Measurements from ENCODE around the gene FGF7.
"Not testable (repeated sequence)": the region's sequence is repeated elsewhere in the genome, so short reads cannot be mapped to it uniquely, and the experiment has no call there.

Gene FGF7

GRCh38 chr15:49423021-49423420, at the start of gene FGF7:
Gene FGF7 (plus strand): TSS chr15:49423242. CDS start chr15:49424298, 1,056 bp downstream.
- Histone ChIP-seq H3K27me3 (no peaks in the 10 kb centered on the region), H3K4me1 (peaks cover 0 to 6% (median 1%) of the 10 kb centered on the region in 4 donors), H3K36me3 (no peaks in the 10 kb centered on the region), H3K4me3 (peak within 1 kb of the TSS; percentile 26 to 32), H3K27ac (peak within 1 kb of the TSS in 1 of 2 donors; percentile 13), H3K9me3 (no peaks in the 10 kb centered on the region)
- TF ChIP-seq CTCF (IDR thresholded peaks at IDR 0.05), result no peak
- DNase-seq, result no peak
- intact Hi-C loops (cut with DNase I; ENCODE audit: low total_unique reads), result loop anchor here (10.0 kb wide), 1 partner anchor 558 kb away; no protein-coding TSS in a partner anchor

GRCh38 chr15:49379996-49380395, 43.0 kb upstream of the FGF7 start:
- intact Hi-C loops (cut with DNase I; ENCODE audit: low total_unique reads), result no loop called here
- DNase-seq, result no peak
- Histone ChIP-seq H3K27me3 (no peaks in the 10 kb centered on the region), H3K36me3 (no peaks in the 10 kb centered on the region), H3K27ac (no peak overlapping the region), H3K4me1 (no peaks in the 10 kb centered on the region), H3K9me3 (no peaks in the 10 kb centered on the region), H3K4me3 (no peak overlapping the region)
- no peak for TF ChIP-seq CTCF (IDR thresholded peaks at IDR 0.05)

GRCh38 chr15:49380912-49381311, 42.1 kb upstream of the FGF7 start:
- Histone ChIP-seq H3K27ac (no peak overlapping the region), H3K36me3 (no peaks in the 10 kb centered on the region), H3K9me3 (no peaks in the 10 kb centered on the region), H3K4me3 (no peak overlapping the region), H3K4me1 (no peaks in the 10 kb centered on the region), H3K27me3 (no peaks in the 10 kb centered on the region)
- no peak for TF ChIP-seq CTCF (IDR thresholded peaks at IDR 0.05)
- DNase-seq, result no peak
- intact Hi-C loops (cut with DNase I; ENCODE audit: low total_unique reads), result no loop called here

- H3K36me3 ChIP-seq, result no peaks in the 10 kb centered on the region
- H3K27me3 ChIP-seq, result no peaks in the 10 kb centered on the region
- intact Hi-C loops (cut with DNase I; ENCODE audit: low total_unique reads), result no loop called here
- H3K4me3 ChIP-seq, result no peak overlapping the region
- no peaks in the 10 kb centered on the region for H3K4me1 ChIP-seq
- no peak for DNase-seq
- H3K27ac ChIP-seq, result no peak overlapping the region
- no peak for TF ChIP-seq CTCF (IDR thresholded peaks at IDR 0.05)
- no peaks in the 10 kb centered on the region for H3K9me3 ChIP-seq
Observed at GRCh38 chr15:49382394-49382793, 40.6 kb upstream of the FGF7 start.

GRCh38 chr15:49383266-49383665, 39.8 kb upstream of the FGF7 start:
- Histone ChIP-seq H3K4me3 (no peak overlapping the region), H3K27ac (no peak overlapping the region), H3K27me3 (no peaks in the 10 kb centered on the region), H3K36me3 (no peaks in the 10 kb centered on the region), H3K9me3 (no peaks in the 10 kb centered on the region), H3K4me1 (no peaks in the 10 kb centered on the region)
- DNase-seq, result no peak
- TF ChIP-seq CTCF (IDR thresholded peaks at IDR 0.05), result no peak
- intact Hi-C loops (cut with DNase I; ENCODE audit: low total_unique reads), result no loop called here

- no peak for TF ChIP-seq CTCF (IDR thresholded peaks at IDR 0.05)
- H3K4me3 ChIP-seq, result no peak overlapping the region
- H3K4me1 ChIP-seq, result no peaks in the 10 kb centered on the region
- no peak for DNase-seq
- intact Hi-C loops (cut with DNase I; ENCODE audit: low total_unique reads), result no loop called here
- H3K27me3 ChIP-seq, result no peaks in the 10 kb centered on the region
- no peaks in the 10 kb centered on the region for H3K9me3 ChIP-seq
- no peaks in the 10 kb centered on the region for H3K36me3 ChIP-seq
- H3K27ac ChIP-seq, result no peak overlapping the region
Observed at GRCh38 chr15:49387471-49387870, 35.6 kb upstream of the FGF7 start.

GRCh38 chr15:49402515-49403296, 20.3 kb upstream of the FGF7 start:
- H3K36me3 ChIP-seq; DNase-seq; H3K4me1 ChIP-seq; H3K27ac ChIP-seq; H3K27me3 ChIP-seq; H3K4me3 ChIP-seq; H3K9me3 ChIP-seq; intact Hi-C loops (cut with DNase I; ENCODE audit: low total_unique reads): not testable (repeated sequence)
